Liver (tissue), 3 donors: ENCODE data around the gene ASIC4.

Experiments
- JUND ChIP-seq, 2 donors: IDR thresholded peaks; 2 replicates each; pipeline ENCODE4 v1.6.1; 2016; ENCODE audit warnings: antibody characterized with exemption in 2 of 2
- MAX ChIP-seq: IDR thresholded peaks from 2 replicates; pipeline ENCODE4 v1.6.1; 2016; ENCODE audit warnings: antibody characterized with exemption
- RAD21 ChIP-seq, 2 donors: IDR thresholded peaks; 2 replicates each; pipeline ENCODE4 v1.6.1; 2016; ENCODE audit warnings: antibody characterized with exemption in 2 of 2, mild to moderate bottlenecking in 2 of 2
- SP1 ChIP-seq: IDR thresholded peaks from 2 replicates; pipeline ENCODE4 v1.6.1; 2018; ENCODE audit warnings: antibody characterized with exemption, mild to moderate bottlenecking
- TF ChIP-seq, protein P1 (sequence below): fragments of 150-350 bp; IDR thresholded peaks from 2 replicates; pipeline ENCODE4 v1.5.1; 2017; ENCODE audit warnings: improper control_type of control experiment, low read depth, low read length; ENCODE audit not compliant: missing input control
- donor health status: healthy.
- donor health status: healthy.

- TF ChIP-seq, protein P1, sequence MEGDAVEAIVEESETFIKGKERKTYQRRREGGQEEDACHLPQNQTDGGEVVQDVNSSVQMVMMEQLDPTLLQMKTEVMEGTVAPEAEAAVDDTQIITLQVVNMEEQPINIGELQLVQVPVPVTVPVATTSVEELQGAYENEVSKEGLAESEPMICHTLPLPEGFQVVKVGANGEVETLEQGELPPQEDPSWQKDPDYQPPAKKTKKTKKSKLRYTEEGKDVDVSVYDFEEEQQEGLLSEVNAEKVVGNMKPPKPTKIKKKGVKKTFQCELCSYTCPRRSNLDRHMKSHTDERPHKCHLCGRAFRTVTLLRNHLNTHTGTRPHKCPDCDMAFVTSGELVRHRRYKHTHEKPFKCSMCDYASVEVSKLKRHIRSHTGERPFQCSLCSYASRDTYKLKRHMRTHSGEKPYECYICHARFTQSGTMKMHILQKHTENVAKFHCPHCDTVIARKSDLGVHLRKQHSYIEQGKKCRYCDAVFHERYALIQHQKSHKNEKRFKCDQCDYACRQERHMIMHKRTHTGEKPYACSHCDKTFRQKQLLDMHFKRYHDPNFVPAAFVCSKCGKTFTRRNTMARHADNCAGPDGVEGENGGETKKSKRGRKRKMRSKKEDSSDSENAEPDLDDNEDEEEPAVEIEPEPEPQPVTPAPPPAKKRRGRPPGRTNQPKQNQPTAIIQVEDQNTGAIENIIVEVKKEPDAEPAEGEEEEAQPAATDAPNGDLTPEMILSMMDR: no peak
- no peak for TF ChIP-seq RAD21 (IDR thresholded peaks at IDR 0.05)
- TF ChIP-seq MAX: no peak
- TF ChIP-seq JUND (IDR thresholded peaks at IDR 0.05): no peak
- no peak for TF ChIP-seq SP1
Measured at GRCh38 chr2:219508444-219508734, 5.9 kb upstream of the ASIC4 start.
